DND-41 (cell line): ENCODE measurements around the gene GTF2H2C.
"Not testable (repeated sequence)": the region's sequence is repeated elsewhere in the genome, so short reads cannot be mapped to it uniquely, and the experiment has no call there.

ENCODE experiments used
- EZH2 ChIP-seq: IDR thresholded peaks from 3 replicates; pipeline ENCODE4 v1.6.1; 2012; ENCODE audit warnings: borderline replicate concordance, low read depth, mild to moderate bottlenecking, moderate library complexity, low read length, inconsistent platforms; ENCODE audit not compliant: severe bottlenecking
- TF ChIP-seq, protein P1 (sequence below): IDR thresholded peaks from 2 replicates; pipeline ENCODE4 v1.5.1; 2012; ENCODE audit warnings: borderline replicate concordance, low read length, moderate library complexity, mild to moderate bottlenecking; ENCODE audit not compliant: poor library complexity, severe bottlenecking; ENCODE audit errors: extremely low read depth

DNA sequence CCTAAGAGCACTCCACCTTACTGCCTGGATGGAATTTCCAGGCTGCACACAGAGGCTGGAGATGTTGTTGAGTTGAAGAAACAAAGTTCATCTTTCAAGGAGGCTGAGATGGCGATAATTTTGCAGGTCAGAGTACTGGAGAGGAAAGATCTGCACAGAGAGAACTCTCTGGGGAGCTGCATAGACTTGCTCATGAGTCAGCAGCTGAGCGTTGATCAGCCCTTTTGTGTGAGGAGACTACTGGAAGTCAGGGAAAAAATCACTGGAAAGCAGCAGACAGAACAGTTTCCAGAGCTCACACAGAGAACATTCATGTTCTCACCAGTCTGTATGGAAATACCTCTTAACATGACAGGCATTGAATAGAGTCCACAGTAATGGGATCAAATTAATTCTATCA is 23.4 kb downstream of the GTF2H2C start:
- TF ChIP-seq, protein P1, sequence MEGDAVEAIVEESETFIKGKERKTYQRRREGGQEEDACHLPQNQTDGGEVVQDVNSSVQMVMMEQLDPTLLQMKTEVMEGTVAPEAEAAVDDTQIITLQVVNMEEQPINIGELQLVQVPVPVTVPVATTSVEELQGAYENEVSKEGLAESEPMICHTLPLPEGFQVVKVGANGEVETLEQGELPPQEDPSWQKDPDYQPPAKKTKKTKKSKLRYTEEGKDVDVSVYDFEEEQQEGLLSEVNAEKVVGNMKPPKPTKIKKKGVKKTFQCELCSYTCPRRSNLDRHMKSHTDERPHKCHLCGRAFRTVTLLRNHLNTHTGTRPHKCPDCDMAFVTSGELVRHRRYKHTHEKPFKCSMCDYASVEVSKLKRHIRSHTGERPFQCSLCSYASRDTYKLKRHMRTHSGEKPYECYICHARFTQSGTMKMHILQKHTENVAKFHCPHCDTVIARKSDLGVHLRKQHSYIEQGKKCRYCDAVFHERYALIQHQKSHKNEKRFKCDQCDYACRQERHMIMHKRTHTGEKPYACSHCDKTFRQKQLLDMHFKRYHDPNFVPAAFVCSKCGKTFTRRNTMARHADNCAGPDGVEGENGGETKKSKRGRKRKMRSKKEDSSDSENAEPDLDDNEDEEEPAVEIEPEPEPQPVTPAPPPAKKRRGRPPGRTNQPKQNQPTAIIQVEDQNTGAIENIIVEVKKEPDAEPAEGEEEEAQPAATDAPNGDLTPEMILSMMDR = not testable (repeated sequence)
- TF ChIP-seq EZH2 = not testable (repeated sequence)
